Mesenchymal stem cell (in vitro differentiated cells and primary cell): ENCODE results near the gene PASK.

Experiments used
- DNase-seq: peaks from one replicate; pipeline ENCODE4 v3.0.0-alpha.2; 2013
- H2AFZ ChIP-seq: one replicate; pipeline ENCODE4 v1.6.1; 2013; ENCODE audit warnings: low read depth, mild to moderate bottlenecking, control low read depth, inconsistent platforms, low read length, moderate library complexity
- H2AK5ac ChIP-seq: 2 replicates; pipeline ENCODE4 v1.6.1; 2013; ENCODE audit warnings: low read length, moderate library complexity, mild to moderate bottlenecking, inconsistent platforms; ENCODE audit not compliant: severe bottlenecking
- H2BK120ac ChIP-seq: one replicate; pipeline ENCODE4 v1.6.1; 2013; ENCODE audit warnings: low read depth, mild to moderate bottlenecking, inconsistent platforms, low read length, moderate library complexity
- H2BK12ac ChIP-seq, 2 experiments: one replicate each; pipeline ENCODE4 v1.6.1; 2013; ENCODE audit warnings: inconsistent platforms in 2 of 2, low read length in 2 of 2, mild to moderate bottlenecking in 2 of 2, moderate library complexity in 2 of 2, control low read depth in 1 of 2
- H2BK15ac ChIP-seq: one replicate; pipeline ENCODE4 v1.6.1; 2013; ENCODE audit warnings: mild to moderate bottlenecking, low read depth, inconsistent platforms; ENCODE audit not compliant: poor library complexity, severe bottlenecking
- H2BK5ac ChIP-seq: 2 replicates; pipeline ENCODE4 v1.6.1; 2013; ENCODE audit warnings: low read depth, mild to moderate bottlenecking, low read length, control low read depth, inconsistent platforms; ENCODE audit not compliant: poor library complexity, severe bottlenecking
- H3K14ac ChIP-seq, 2 experiments: one replicate each; pipeline ENCODE4 v1.6.1; 2013; ENCODE audit warnings: inconsistent platforms in 2 of 2, low read length in 2 of 2, control low read depth in 1 of 2, mild to moderate bottlenecking in 1 of 2, moderate library complexity in 1 of 2
- H3K18ac ChIP-seq, 2 experiments: one replicate each; pipeline ENCODE4 v1.6.1; 2013; ENCODE audit warnings: inconsistent platforms in 2 of 2, low read length in 2 of 2, control low read depth in 1 of 2, low read depth in 1 of 2, mild to moderate bottlenecking in 1 of 2
- H3K23ac ChIP-seq, 2 experiments: one replicate each; pipeline ENCODE4 v1.6.1; 2013; ENCODE audit warnings: inconsistent platforms in 2 of 2, low read length in 2 of 2, mild to moderate bottlenecking in 2 of 2, moderate library complexity in 2 of 2, control low read depth in 1 of 2
- H3K27ac ChIP-seq: 2 replicates; pipeline ENCODE4 v1.5.1; 2013; ENCODE audit warnings: mild to moderate bottlenecking, moderate library complexity, low read length, control low read depth, inconsistent platforms; ENCODE audit not compliant: poor library complexity, severe bottlenecking
- H3K27me3 ChIP-seq, 2 experiments: 2 replicates each; pipeline versions ENCODE4 v1.6.1 to v1.7.0; 2013; ENCODE audit warnings: low read length in 2 of 2, mild to moderate bottlenecking in 2 of 2, moderate library complexity in 2 of 2, control low read depth in 1 of 2, inconsistent platforms in 1 of 2; ENCODE audit not compliant: control insufficient read depth in 1 of 2, insufficient read depth in 1 of 2
- H3K36me3 ChIP-seq, 2 experiments: 2 replicates each; pipeline versions ENCODE4 v1.6.1 to v1.7.0; 2013; ENCODE audit warnings: low read length in 2 of 2, control low read depth in 1 of 2, inconsistent platforms in 1 of 2, low read depth in 1 of 2, mild to moderate bottlenecking in 1 of 2; ENCODE audit not compliant: insufficient read depth in 2 of 2, control insufficient read depth in 1 of 2
- H3K4ac ChIP-seq, 2 experiments: one replicate each; pipeline ENCODE4 v1.6.1; 2013; ENCODE audit warnings: inconsistent platforms in 2 of 2, low read length in 2 of 2, mild to moderate bottlenecking in 2 of 2, moderate library complexity in 2 of 2, control low read depth in 1 of 2, low read depth in 1 of 2
- H3K4me1 ChIP-seq: 2 replicates; pipeline ENCODE4 v1.6.1; 2013; ENCODE audit warnings: low read depth, low read length, control low read depth; ENCODE audit not compliant: control insufficient read depth, insufficient read depth
- H3K4me2 ChIP-seq: 2 replicates; pipeline ENCODE4 v1.6.1; 2013; ENCODE audit warnings: low read length, mild to moderate bottlenecking, inconsistent platforms; ENCODE audit not compliant: poor library complexity, severe bottlenecking
- H3K4me3 ChIP-seq, 2 experiments: 2 replicates each; pipeline versions ENCODE4 v1.5.1 to v1.7.0; 2013; ENCODE audit warnings: low read length in 2 of 2, mild to moderate bottlenecking in 2 of 2, control low read depth in 1 of 2, low read depth in 1 of 2; ENCODE audit not compliant: insufficient read depth in 1 of 2
- H3K79me1 ChIP-seq: replicated peaks from 2 replicates; pipeline ENCODE4 v1.6.1; 2013; ENCODE audit warnings: mild to moderate bottlenecking, control low read depth, low read length, inconsistent platforms; ENCODE audit not compliant: poor library complexity, severe bottlenecking
- H3K9ac ChIP-seq: 2 replicates; pipeline ENCODE4 v1.7.0; 2013; ENCODE audit warnings: mild to moderate bottlenecking, low read length, moderate library complexity
- H3K9me3 ChIP-seq: 2 replicates; pipeline ENCODE4 v1.7.0; 2013; ENCODE audit warnings: mild to moderate bottlenecking, low read length; ENCODE audit not compliant: control insufficient read depth
- H4K8ac ChIP-seq: one replicate; pipeline ENCODE4 v1.6.1; 2013; ENCODE audit warnings: inconsistent platforms, mild to moderate bottlenecking, low read length, moderate library complexity
- H4K91ac ChIP-seq: one replicate; pipeline ENCODE4 v1.6.1; 2013; ENCODE audit warnings: mild to moderate bottlenecking, low read length, inconsistent platforms
- WGBS: methylation state at CpG from one replicate; pipeline ENCODE4 v1.1.7; 2013; ENCODE audit warnings: mixed read lengths; 5-methylcytosine and 5-hydroxymethylcytosine counted together

PASK gene

DNA sequence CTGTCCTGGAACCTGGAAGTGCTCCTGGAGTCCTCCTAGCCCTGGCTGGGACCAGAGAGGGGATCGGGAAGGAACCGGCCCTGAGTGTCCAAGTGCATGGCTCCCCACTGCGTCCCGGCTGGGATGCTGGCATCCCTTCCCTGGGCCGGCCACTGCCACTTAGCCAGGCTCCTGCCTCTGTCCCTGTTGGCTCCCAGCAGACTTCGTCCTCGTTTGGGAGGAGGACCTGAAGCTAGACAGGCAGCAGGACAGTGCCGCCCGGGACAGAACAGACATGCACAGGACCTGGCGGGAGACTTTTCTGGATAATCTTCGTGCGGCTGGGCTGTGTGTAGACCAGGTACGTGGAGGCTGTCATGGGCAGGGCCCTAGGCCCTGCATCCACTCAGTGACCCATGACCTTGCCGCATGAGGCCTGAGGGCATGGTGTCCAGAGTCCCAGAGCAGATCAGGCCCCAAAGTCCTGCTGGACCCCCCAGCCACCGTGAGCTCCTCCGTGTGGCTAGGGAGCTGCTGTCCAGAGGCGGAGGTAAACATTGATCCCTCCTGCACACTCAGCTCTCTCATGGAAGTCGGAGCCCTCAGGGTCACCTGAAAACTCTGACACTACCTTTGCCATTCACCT is 46.3 kb upstream of the PASK start:
- H2BK12ac ChIP-seq, result no peak overlapping the region
- H3K9me3 ChIP-seq, result no peaks in the 10 kb centered on the region
- H3K18ac ChIP-seq, result no peak overlapping the region
- no peak overlapping the region for H3K4ac ChIP-seq
- no peak overlapping the region for H2BK15ac ChIP-seq
- H3K14ac ChIP-seq, result no peak overlapping the region
- H3K36me3 ChIP-seq, result no peaks in the 10 kb centered on the region
- no peak overlapping the region for H2BK5ac ChIP-seq
- no peak overlapping the region for H2AFZ ChIP-seq
- H3K27me3 ChIP-seq, result peaks cover 0 to 48% of the 10 kb centered on the region in 2 experiments
- H3K79me1 ChIP-seq, result no peaks in the 10 kb centered on the region
- no peak overlapping the region for H3K23ac ChIP-seq
- H4K8ac ChIP-seq, result no peak overlapping the region
- H3K4me2 ChIP-seq, result no peak overlapping the region
- WGBS, result 87% methylated on average over 17 of the region's 18 CpGs
- no peak overlapping the region for H3K27ac ChIP-seq
- no peak overlapping the region for H4K91ac ChIP-seq
- no peak overlapping the region for H2AK5ac ChIP-seq
- no peak overlapping the region for H3K4me3 ChIP-seq
- no peak overlapping the region for H2BK120ac ChIP-seq
- DNase-seq, result no peak
- H3K4me1 ChIP-seq, result no peaks in the 10 kb centered on the region
- H3K9ac ChIP-seq, result no peak overlapping the region

DNA sequence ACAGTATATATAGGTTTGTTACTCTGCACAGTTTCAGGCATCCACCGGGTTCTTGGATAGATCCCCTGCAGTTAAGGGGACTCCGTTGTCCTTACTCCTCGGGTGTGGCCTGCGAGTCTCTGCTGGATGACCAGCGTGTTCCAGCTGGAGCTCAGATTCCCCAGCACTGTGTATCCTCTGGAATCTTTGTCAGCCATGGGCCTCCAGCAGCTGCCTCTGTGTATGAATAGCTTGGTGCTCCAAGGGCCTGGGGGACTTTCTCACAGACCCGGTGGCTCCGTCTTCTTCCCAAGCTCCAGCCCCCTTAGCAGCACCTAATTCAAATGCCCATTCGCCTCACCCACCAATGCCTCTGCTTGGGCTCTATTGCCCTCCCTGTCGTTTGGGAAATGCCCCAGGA is 45.5 kb upstream of the PASK start:
- Histone ChIP-seq H2BK15ac (no peak overlapping the region), H4K8ac (no peak overlapping the region), H4K91ac (no peak overlapping the region), H2AK5ac (no peak overlapping the region), H3K23ac (no peak overlapping the region), H3K9ac (no peak overlapping the region), H3K4me1 (no peaks in the 10 kb centered on the region), H3K14ac (no peak overlapping the region), H2BK120ac (no peak overlapping the region), H3K27me3 (peaks cover 0 to 45% of the 10 kb centered on the region in 2 experiments), H2AFZ (no peak overlapping the region), H2BK5ac (no peak overlapping the region), H3K4me2 (no peak overlapping the region), H3K9me3 (no peaks in the 10 kb centered on the region), H3K4me3 (no peak overlapping the region), H3K18ac (no peak overlapping the region), H3K79me1 (no peaks in the 10 kb centered on the region), H3K36me3 (no peaks in the 10 kb centered on the region), H2BK12ac (no peak overlapping the region), H3K4ac (no peak overlapping the region), H3K27ac (no peak overlapping the region)
- 81% methylated on average over 9 of the region's 9 CpGs for WGBS
- no peak for DNase-seq

DNA sequence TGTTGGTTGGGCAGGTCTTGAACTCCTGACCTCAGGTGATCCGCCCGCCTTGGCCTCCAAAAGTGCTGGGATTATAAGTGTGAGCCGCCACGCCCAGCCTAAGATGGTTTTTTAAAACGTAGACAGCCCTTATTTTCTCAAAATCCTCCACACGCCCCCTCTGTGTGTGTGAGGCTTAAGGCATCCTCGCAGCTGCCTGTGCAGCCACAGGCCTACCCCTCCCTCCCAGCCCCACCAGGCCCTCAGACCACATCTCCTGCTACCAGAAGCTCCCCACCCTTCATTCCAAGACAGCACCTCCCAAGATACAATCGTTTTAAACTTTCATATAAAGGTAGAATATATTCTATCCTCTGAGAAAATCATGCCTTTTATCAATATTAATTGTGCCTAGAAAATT is 44.0 kb upstream of the PASK start:
- Histone ChIP-seq H2BK12ac (no peak overlapping the region), H2BK5ac (no peak overlapping the region), H3K79me1 (no peaks in the 10 kb centered on the region), H3K27ac (no peak overlapping the region), H3K14ac (no peak overlapping the region), H3K18ac (no peak overlapping the region), H2BK120ac (no peak overlapping the region), H4K8ac (no peak overlapping the region), H3K4me3 (no peak overlapping the region), H2AK5ac (no peak overlapping the region), H3K23ac (no peak overlapping the region), H3K9me3 (no peaks in the 10 kb centered on the region), H2AFZ (no peak overlapping the region), H3K9ac (no peak overlapping the region), H4K91ac (no peak overlapping the region), H3K4me1 (no peaks in the 10 kb centered on the region), H3K27me3 (peaks cover 0 to 43% of the 10 kb centered on the region in 2 experiments), H2BK15ac (no peak overlapping the region), H3K4me2 (no peak overlapping the region), H3K4ac (no peak overlapping the region), H3K36me3 (no peaks in the 10 kb centered on the region)
- DNase-seq, result no peak
- 87% methylated on average over 7 of the region's 8 CpGs for WGBS

DNA sequence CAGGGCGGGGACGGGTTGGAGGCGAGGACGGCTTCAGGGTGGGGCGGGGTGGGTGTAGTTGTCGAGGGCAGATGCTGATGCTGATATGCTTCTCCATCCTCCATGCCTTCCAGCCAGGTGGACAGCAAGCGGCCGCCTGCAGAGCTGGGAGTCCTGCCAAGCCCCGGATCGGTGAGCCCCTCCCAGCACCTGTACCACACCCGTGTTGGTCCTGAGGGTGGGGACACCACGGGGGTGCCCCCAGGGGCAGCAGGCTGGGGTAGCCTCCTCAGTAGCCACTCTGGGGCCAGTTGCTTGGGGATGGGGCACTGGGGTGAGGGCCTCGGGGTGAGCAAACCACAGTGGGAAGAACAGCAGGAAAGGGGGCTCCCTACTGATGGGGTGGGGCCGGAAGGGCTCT is 41.8 kb upstream of the PASK start:
- Histone ChIP-seq H3K4me1 (peaks cover 3% of the 10 kb centered on the region), H3K18ac (no peak overlapping the region), H3K14ac (no peak overlapping the region), H4K91ac (no peak overlapping the region), H4K8ac (no peak overlapping the region), H3K23ac (no peak overlapping the region), H3K4ac (no peak overlapping the region), H2BK15ac (no peak overlapping the region), H3K4me2 (no peak overlapping the region), H3K4me3 (no peak overlapping the region), H2AK5ac (no peak overlapping the region), H2BK5ac (no peak overlapping the region), H2BK120ac (no peak overlapping the region), H2AFZ (no peak overlapping the region), H3K9ac (no peak overlapping the region), H3K36me3 (no peaks in the 10 kb centered on the region), H3K79me1 (no peaks in the 10 kb centered on the region), H3K27me3 (peaks cover 7 to 44% of the 10 kb centered on the region in 2 experiments), H3K9me3 (no peaks in the 10 kb centered on the region), H3K27ac (no peak overlapping the region), H2BK12ac (no peak overlapping the region)
- no peak for DNase-seq
- WGBS, result 84% methylated on average over 10 of the region's 14 CpGs
